Kidney epithelial cell (primary cell): Measurements from ENCODE around the gene MACROD2. TPM values are rescaled to one million over a fixed set of nuclear protein-coding genes. Genes with fewer than 3 reads are reported as not detected.

Experiments
- DNase-seq: peaks from one replicate; pipeline ENCODE4 v3.0.0-alpha.2; 2010; ENCODE audit warnings: low read depth
- H3K27me3 ChIP-seq: 2 replicates; pipeline ENCODE4 v1.6.0; 2011; ENCODE audit warnings: low read length; ENCODE audit not compliant: control insufficient read depth, insufficient read depth
- H3K36me3 ChIP-seq: 2 replicates; pipeline ENCODE4 v1.5.1; 2011; ENCODE audit warnings: low read length; ENCODE audit not compliant: control insufficient read depth, insufficient read depth
- H3K4me3 ChIP-seq: 2 replicates; pipeline ENCODE4 v1.5.1; 2011; ENCODE audit warnings: low read depth, mild to moderate bottlenecking, control low read depth, low read length
- CTCF ChIP-seq: IDR thresholded peaks from 2 replicates; pipeline ENCODE4 v1.5.1; 2011; ENCODE audit warnings: mild to moderate bottlenecking, moderate library complexity, low read length, control low read depth, inconsistent platforms; ENCODE audit not compliant: insufficient read depth, poor library complexity, severe bottlenecking
- total RNA-seq: library from RNA; depleted of rRNA; stranded (reverse); fragments of >200 nt; gene quantifications from 2 replicates; pipeline ENCODE4 v1.2.3, GENCODE V29; 2015

The MACROD2 gene
- total RNA-seq, 1 donor from 2014 or later, result 0.79 TPM

- Histone ChIP-seq H3K36me3 (no peaks in the 10 kb centered on the region), H3K27me3 (no peaks in the 10 kb centered on the region), H3K4me3 (no peak overlapping the region)
- DNase-seq, result no peak
- no peak for TF ChIP-seq CTCF
These were observed 389.9 kb downstream of the MACROD2 start for GRCh38 chr20:14385176-14385740.

- Histone ChIP-seq H3K4me3 (no peak overlapping the region), H3K36me3 (no peaks in the 10 kb centered on the region), H3K27me3 (no peaks in the 10 kb centered on the region)
- no peak for DNase-seq
- no peak for TF ChIP-seq CTCF
These were observed 391.4 kb downstream of the MACROD2 start for GRCh38 chr20:14386726-14387125.

GRCh38 chr20:14401479-14402138 is 406.3 kb downstream of the MACROD2 start:
- no peak for TF ChIP-seq CTCF
- H3K4me3 ChIP-seq, result no peak overlapping the region
- H3K36me3 ChIP-seq, result no peaks in the 10 kb centered on the region

GRCh38 chr20:14404515-14404914 is 409.2 kb downstream of the MACROD2 start:
- H3K27me3 ChIP-seq, result no peaks in the 10 kb centered on the region
- no peak overlapping the region for H3K4me3 ChIP-seq
- H3K36me3 ChIP-seq, result no peaks in the 10 kb centered on the region
- no peak for DNase-seq
- TF ChIP-seq CTCF, result no peak

More at GRCh38 chr20:14401479-14402138, 406.3 kb downstream of the MACROD2 start:
- H3K27me3 ChIP-seq, result no peaks in the 10 kb centered on the region
- DNase-seq, result no peak

- TF ChIP-seq CTCF, result no peak
- Histone ChIP-seq H3K4me3 (no peak overlapping the region), H3K27me3 (no peaks in the 10 kb centered on the region), H3K36me3 (no peaks in the 10 kb centered on the region)
- peak; percentile 58 for DNase-seq
These were observed 411.2 kb downstream of the MACROD2 start for GRCh38 chr20:14406495-14406894.

GRCh38 chr20:14407336-14407735 is 412.0 kb downstream of the MACROD2 start:
- Histone ChIP-seq H3K4me3 (no peak overlapping the region), H3K36me3 (no peaks in the 10 kb centered on the region), H3K27me3 (no peaks in the 10 kb centered on the region)
- no peak for TF ChIP-seq CTCF
- no peak for DNase-seq
